Liver (tissue), 9 donors: Measurements from ENCODE around the gene TCERG1L. TPM values are rescaled to one million over a fixed set of nuclear protein-coding genes. Genes with fewer than 3 reads are reported as not detected.

Source experiments
- DNase-seq: peaks from one replicate; pipeline ENCODE4 v3.0.0-alpha.2; 2017; ENCODE audit warnings: low spot score
- H3K27ac ChIP-seq, 2 donors: one replicate each; pipeline ENCODE4 v1.7.0; 2013; ENCODE audit warnings: inconsistent platforms in 2 of 2, low read length in 2 of 2, control low read depth in 1 of 2, low read depth in 1 of 2, mild to moderate bottlenecking in 1 of 2
- H3K27me3 ChIP-seq, 4 donors: one replicate each; pipeline versions ENCODE4 v1.6.1 to v1.7.0; 2013; ENCODE audit warnings: low read length in 3 of 4, inconsistent platforms in 1 of 4, mild to moderate bottlenecking in 1 of 4, moderate library complexity in 1 of 4; ENCODE audit not compliant: control insufficient read depth in 4 of 4, insufficient read depth in 4 of 4
- H3K36me3 ChIP-seq, 4 donors: one replicate each; pipeline versions ENCODE4 v1.6.1 to v1.7.0; 2013; ENCODE audit warnings: low read length in 3 of 4, mild to moderate bottlenecking in 3 of 4, low read depth in 1 of 4, moderate library complexity in 1 of 4; ENCODE audit not compliant: control insufficient read depth in 4 of 4, insufficient read depth in 3 of 4
- H3K4me1 ChIP-seq, 4 donors: one replicate each; pipeline versions ENCODE4 v1.6.1 to v1.7.0; 2013; ENCODE audit warnings: low read length in 3 of 4, mild to moderate bottlenecking in 3 of 4, moderate library complexity in 1 of 4; ENCODE audit not compliant: control insufficient read depth in 4 of 4, insufficient read depth in 4 of 4
- H3K4me3 ChIP-seq, 3 donors: one replicate each; pipeline versions ENCODE4 v1.6.1 to v1.7.0; 2013; ENCODE audit warnings: low read length in 3 of 3, control low read depth in 1 of 3, low read depth in 1 of 3, mild to moderate bottlenecking in 1 of 3
- H3K9ac ChIP-seq, 2 donors: one replicate each; pipeline ENCODE4 v1.7.0; 2013; ENCODE audit warnings: low read length in 2 of 2, mild to moderate bottlenecking in 2 of 2, moderate library complexity in 2 of 2, control low read depth in 1 of 2, low read depth in 1 of 2
- H3K9me3 ChIP-seq, 4 donors: one replicate each; pipeline versions ENCODE4 v1.6.1 to v1.7.0; 2013; ENCODE audit warnings: low read length in 3 of 4; ENCODE audit not compliant: control insufficient read depth in 4 of 4
- EGR1 ChIP-seq, 2 donors: IDR thresholded peaks; 2 replicates each; pipeline ENCODE4 v1.6.1; 2016 to 2018; ENCODE audit warnings: antibody characterized with exemption in 2 of 2, low read depth in 2 of 2
- FOXA1 ChIP-seq: IDR thresholded peaks from 2 replicates; pipeline ENCODE4 v1.6.1; 2016; ENCODE audit warnings: antibody characterized with exemption
- GABPA ChIP-seq, 2 donors: IDR thresholded peaks in 1 of 2; conservative IDR thresholded peaks in 1 of 2; 2 replicates each; pipeline ENCODE4 v1.6.1; 2016; ENCODE audit warnings: antibody characterized with exemption in 2 of 2, mild to moderate bottlenecking in 1 of 2, moderate library complexity in 1 of 2
- HNF4A ChIP-seq, 2 donors: conservative IDR thresholded peaks; 2 replicates each; pipeline ENCODE4 v1.6.1; 2016; ENCODE audit warnings: antibody characterized with exemption in 2 of 2, mild to moderate bottlenecking in 2 of 2
- HNF4G ChIP-seq: IDR thresholded peaks from 2 replicates; pipeline ENCODE4 v1.6.1; 2016; ENCODE audit warnings: antibody characterized with exemption
- JUND ChIP-seq, 2 donors: IDR thresholded peaks; 2 replicates each; pipeline ENCODE4 v1.6.1; 2016; ENCODE audit warnings: antibody characterized with exemption in 2 of 2
- NR2F2 ChIP-seq: IDR thresholded peaks from 2 replicates; pipeline ENCODE4 v1.6.1; 2016; ENCODE audit warnings: antibody characterized with exemption
- RXRA ChIP-seq, 2 donors: IDR thresholded peaks; 2 replicates each; pipeline ENCODE4 v1.6.1; 2017 to 2018; ENCODE audit warnings: antibody characterized with exemption in 2 of 2, mild to moderate bottlenecking in 1 of 2
- SP1 ChIP-seq: IDR thresholded peaks from 2 replicates; pipeline ENCODE4 v1.6.1; 2018; ENCODE audit warnings: antibody characterized with exemption, mild to moderate bottlenecking
- TAF1 ChIP-seq: conservative IDR thresholded peaks from 2 replicates; pipeline ENCODE4 v1.6.1; 2016; ENCODE audit warnings: antibody characterized with exemption, mild to moderate bottlenecking
- YY1 ChIP-seq: IDR thresholded peaks from 2 replicates; pipeline ENCODE4 v1.6.1; 2016; ENCODE audit warnings: antibody characterized with exemption, mild to moderate bottlenecking
- WGBS: extraction: QIAGEN DNeasy Blood & Tissue Kit; methylation state at CpG from one replicate; pipeline ENCODE4 v1.1.7; 2013; 5-methylcytosine and 5-hydroxymethylcytosine counted together
- polyA plus RNA-seq, 2 donors: library from polyadenylated mRNA; stranded (reverse) in 1 of 2; unstranded in 1 of 2; fragments of 200-250 nt in 1 of 2; fragments of >200 nt in 1 of 2; fragmentation: Nextera tagmentation in 1 of 2; extraction: Ambion mirVana in 1 of 2; gene quantifications; one replicate each; pipeline versions ENCODE4 v1.2.1 to v1.2.3, GENCODE V29; 2013 to 2015
- total RNA-seq, 2 donors: library from RNA; depleted of rRNA; stranded (reverse); fragments of >200 nt; gene quantifications; one replicate each; pipeline ENCODE4 v1.2.3, GENCODE V29; 2014
- TF ChIP-seq, protein P1 (sequence below): IDR thresholded peaks from 2 replicates; pipeline ENCODE4 v1.6.1; 2016; ENCODE audit warnings: antibody characterized with exemption
- TF ChIP-seq, protein P2 (sequence below): fragments of 150-350 bp; IDR thresholded peaks from 2 replicates; pipeline ENCODE4 v1.5.1; 2017; ENCODE audit warnings: improper control_type of control experiment, low read depth, low read length; ENCODE audit not compliant: missing input control
- TF ChIP-seq, protein P3 (sequence below): IDR thresholded peaks from 2 replicates; pipeline ENCODE4 v1.6.1; 2016; ENCODE audit warnings: antibody characterized with exemption, mild to moderate bottlenecking
- TF ChIP-seq, protein P4 (sequence below): IDR thresholded peaks from 2 replicates; pipeline ENCODE4 v1.6.1; 2016; ENCODE audit warnings: antibody characterized with exemption
- TF ChIP-seq, protein P5 (sequence below): IDR thresholded peaks from 2 replicates; pipeline ENCODE4 v1.6.1; 2016; ENCODE audit warnings: antibody characterized with exemption
- donor health status: healthy.
- donor health status: healthy.
- donor health status: healthy.
- donor health status: healthy.
- donor health status: healthy.

Gene TCERG1L
- total and polyA plus RNA-seq, 4 donors = not detected

DNA sequence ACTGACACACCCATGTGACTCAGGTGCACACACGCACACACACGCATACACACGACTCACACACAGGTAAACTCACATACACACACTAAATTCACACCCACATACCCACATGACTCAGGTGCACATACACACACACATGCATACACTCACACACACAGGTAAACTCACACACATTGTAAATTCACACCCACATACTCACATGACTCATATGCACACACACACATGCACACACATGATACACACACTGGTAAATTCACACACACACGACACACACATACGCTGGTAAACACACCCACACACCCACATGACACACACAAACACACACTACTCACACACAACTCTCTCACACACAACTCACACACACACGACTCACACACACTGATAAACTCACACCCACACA is 63.6 kb downstream of the TCERG1L start:
- DNase-seq = no peak
- Histone ChIP-seq H3K9ac (no peak overlapping the region), H3K4me3 (no peak overlapping the region), H3K9me3 (no peaks in the 10 kb centered on the region), H3K27me3 (peaks cover 0 to 6% (median 2%) of the 10 kb centered on the region in 4 donors), H3K36me3 (no peaks in the 10 kb centered on the region), H3K27ac (no peak overlapping the region), H3K4me1 (no peaks in the 10 kb centered on the region)
- 78% methylated on average over 6 of the region's 6 CpGs for WGBS
- TF ChIP-seq, protein P1, sequence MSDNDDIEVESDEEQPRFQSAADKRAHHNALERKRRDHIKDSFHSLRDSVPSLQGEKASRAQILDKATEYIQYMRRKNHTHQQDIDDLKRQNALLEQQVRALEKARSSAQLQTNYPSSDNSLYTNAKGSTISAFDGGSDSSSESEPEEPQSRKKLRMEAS = no peak
- no peak for TF ChIP-seq YY1
- TF ChIP-seq HNF4G = no peak
- TF ChIP-seq, protein P2, sequence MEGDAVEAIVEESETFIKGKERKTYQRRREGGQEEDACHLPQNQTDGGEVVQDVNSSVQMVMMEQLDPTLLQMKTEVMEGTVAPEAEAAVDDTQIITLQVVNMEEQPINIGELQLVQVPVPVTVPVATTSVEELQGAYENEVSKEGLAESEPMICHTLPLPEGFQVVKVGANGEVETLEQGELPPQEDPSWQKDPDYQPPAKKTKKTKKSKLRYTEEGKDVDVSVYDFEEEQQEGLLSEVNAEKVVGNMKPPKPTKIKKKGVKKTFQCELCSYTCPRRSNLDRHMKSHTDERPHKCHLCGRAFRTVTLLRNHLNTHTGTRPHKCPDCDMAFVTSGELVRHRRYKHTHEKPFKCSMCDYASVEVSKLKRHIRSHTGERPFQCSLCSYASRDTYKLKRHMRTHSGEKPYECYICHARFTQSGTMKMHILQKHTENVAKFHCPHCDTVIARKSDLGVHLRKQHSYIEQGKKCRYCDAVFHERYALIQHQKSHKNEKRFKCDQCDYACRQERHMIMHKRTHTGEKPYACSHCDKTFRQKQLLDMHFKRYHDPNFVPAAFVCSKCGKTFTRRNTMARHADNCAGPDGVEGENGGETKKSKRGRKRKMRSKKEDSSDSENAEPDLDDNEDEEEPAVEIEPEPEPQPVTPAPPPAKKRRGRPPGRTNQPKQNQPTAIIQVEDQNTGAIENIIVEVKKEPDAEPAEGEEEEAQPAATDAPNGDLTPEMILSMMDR = no peak
- TF ChIP-seq, protein P3, sequence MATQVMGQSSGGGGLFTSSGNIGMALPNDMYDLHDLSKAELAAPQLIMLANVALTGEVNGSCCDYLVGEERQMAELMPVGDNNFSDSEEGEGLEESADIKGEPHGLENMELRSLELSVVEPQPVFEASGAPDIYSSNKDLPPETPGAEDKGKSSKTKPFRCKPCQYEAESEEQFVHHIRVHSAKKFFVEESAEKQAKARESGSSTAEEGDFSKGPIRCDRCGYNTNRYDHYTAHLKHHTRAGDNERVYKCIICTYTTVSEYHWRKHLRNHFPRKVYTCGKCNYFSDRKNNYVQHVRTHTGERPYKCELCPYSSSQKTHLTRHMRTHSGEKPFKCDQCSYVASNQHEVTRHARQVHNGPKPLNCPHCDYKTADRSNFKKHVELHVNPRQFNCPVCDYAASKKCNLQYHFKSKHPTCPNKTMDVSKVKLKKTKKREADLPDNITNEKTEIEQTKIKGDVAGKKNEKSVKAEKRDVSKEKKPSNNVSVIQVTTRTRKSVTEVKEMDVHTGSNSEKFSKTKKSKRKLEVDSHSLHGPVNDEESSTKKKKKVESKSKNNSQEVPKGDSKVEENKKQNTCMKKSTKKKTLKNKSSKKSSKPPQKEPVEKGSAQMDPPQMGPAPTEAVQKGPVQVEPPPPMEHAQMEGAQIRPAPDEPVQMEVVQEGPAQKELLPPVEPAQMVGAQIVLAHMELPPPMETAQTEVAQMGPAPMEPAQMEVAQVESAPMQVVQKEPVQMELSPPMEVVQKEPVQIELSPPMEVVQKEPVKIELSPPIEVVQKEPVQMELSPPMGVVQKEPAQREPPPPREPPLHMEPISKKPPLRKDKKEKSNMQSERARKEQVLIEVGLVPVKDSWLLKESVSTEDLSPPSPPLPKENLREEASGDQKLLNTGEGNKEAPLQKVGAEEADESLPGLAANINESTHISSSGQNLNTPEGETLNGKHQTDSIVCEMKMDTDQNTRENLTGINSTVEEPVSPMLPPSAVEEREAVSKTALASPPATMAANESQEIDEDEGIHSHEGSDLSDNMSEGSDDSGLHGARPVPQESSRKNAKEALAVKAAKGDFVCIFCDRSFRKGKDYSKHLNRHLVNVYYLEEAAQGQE = no peak
- no peak for TF ChIP-seq GABPA (IDR thresholded peaks at IDR 0.05 in 1 of 2, conservative IDR thresholded peaks at IDR 0.05 in 1 of 2)
- no peak for TF ChIP-seq TAF1

DNA sequence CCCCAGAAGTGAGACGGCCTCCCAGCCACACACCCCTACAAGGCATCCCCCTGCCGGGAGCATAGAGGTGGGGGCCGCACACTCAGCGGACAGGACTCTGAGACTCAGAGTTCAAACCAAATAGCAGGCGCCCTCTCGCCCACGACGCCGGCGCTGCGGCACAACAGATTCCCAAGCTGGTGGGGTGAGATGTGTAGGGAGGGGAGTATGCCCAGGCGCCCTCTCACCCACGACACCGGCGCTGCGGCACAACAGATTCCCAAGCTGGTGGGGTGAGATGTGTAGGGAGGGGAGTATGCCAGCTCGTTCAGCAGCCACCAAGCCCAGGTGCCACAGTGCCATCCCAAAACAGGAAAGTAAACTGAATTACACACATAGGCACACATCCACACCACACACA is 64.7 kb downstream of the TCERG1L start:
- no peak for DNase-seq
- no peaks in the 10 kb centered on the region for H3K4me1 ChIP-seq
- H3K4me3 ChIP-seq = no peak overlapping the region
- no peak overlapping the region for H3K9ac ChIP-seq
- TF ChIP-seq GABPA (IDR thresholded peaks at IDR 0.05 in 1 of 2, conservative IDR thresholded peaks at IDR 0.05 in 1 of 2) (no peak), SP1 (no peak), HNF4G (no peak), YY1 (no peak), EGR1 (IDR thresholded peaks at IDR 0.05; ENCODE audit: low read depth in 2 of 2) (no peak), TAF1 (no peak), FOXA1 (no peak), JUND (IDR thresholded peaks at IDR 0.05) (no peak), HNF4A (conservative IDR thresholded peaks at IDR 0.05) (no peak), NR2F2 (no peak), RXRA (IDR thresholded peaks at IDR 0.05) (no peak)
- TF ChIP-seq, protein P1 = no peak
- TF ChIP-seq, protein P3 = no peak
- TF ChIP-seq, protein P2 = no peak
- TF ChIP-seq, protein P4, sequence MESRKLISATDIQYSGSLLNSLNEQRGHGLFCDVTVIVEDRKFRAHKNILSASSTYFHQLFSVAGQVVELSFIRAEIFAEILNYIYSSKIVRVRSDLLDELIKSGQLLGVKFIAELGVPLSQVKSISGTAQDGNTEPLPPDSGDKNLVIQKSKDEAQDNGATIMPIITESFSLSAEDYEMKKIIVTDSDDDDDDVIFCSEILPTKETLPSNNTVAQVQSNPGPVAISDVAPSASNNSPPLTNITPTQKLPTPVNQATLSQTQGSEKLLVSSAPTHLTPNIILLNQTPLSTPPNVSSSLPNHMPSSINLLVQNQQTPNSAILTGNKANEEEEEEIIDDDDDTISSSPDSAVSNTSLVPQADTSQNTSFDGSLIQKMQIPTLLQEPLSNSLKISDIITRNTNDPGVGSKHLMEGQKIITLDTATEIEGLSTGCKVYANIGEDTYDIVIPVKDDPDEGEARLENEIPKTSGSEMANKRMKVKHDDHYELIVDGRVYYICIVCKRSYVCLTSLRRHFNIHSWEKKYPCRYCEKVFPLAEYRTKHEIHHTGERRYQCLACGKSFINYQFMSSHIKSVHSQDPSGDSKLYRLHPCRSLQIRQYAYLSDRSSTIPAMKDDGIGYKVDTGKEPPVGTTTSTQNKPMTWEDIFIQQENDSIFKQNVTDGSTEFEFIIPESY = no peak
- TF ChIP-seq, protein P5, sequence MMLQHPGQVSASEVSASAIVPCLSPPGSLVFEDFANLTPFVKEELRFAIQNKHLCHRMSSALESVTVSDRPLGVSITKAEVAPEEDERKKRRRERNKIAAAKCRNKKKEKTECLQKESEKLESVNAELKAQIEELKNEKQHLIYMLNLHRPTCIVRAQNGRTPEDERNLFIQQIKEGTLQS = no peak
- no peaks in the 10 kb centered on the region for H3K36me3 ChIP-seq
- H3K9me3 ChIP-seq = no peaks in the 10 kb centered on the region
- H3K27me3 ChIP-seq = peaks cover 0 to 6% (median 2%) of the 10 kb centered on the region in 4 donors
- 76% methylated on average over 17 of the region's 17 CpGs for WGBS
- no peak overlapping the region for H3K27ac ChIP-seq
